ENCODE data around the gene USP31. TPM values are rescaled to one million over a fixed set of nuclear protein-coding genes. Genes with fewer than 3 reads are reported as not detected.
A peak's percentile ranks its signal among the peaks of the same experiment; 100 is the strongest.

The USP31 gene
- total RNA-seq, 1 experiment from 2014 or later = 17.4 TPM

DNA sequence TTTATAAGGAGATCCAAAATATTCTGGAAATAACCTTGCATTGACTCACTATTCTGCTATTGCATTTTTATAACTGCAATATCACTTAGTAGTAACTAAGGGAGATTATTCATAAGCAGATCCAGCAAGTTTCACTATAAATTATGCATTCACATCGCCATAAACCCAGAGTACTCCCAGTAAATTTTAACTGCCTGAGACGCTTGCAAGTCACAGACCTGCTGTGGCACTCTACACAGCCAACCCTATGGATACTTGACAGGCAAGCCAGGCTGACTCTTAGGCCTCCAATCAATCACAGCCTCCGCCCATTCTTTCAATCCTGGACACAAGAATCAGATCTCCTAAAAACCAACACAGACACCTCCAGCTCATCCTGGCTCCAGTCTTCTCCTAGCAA, 28.2 kb downstream of the USP31 start (continued):
- TF ChIP-seq, protein P1, sequence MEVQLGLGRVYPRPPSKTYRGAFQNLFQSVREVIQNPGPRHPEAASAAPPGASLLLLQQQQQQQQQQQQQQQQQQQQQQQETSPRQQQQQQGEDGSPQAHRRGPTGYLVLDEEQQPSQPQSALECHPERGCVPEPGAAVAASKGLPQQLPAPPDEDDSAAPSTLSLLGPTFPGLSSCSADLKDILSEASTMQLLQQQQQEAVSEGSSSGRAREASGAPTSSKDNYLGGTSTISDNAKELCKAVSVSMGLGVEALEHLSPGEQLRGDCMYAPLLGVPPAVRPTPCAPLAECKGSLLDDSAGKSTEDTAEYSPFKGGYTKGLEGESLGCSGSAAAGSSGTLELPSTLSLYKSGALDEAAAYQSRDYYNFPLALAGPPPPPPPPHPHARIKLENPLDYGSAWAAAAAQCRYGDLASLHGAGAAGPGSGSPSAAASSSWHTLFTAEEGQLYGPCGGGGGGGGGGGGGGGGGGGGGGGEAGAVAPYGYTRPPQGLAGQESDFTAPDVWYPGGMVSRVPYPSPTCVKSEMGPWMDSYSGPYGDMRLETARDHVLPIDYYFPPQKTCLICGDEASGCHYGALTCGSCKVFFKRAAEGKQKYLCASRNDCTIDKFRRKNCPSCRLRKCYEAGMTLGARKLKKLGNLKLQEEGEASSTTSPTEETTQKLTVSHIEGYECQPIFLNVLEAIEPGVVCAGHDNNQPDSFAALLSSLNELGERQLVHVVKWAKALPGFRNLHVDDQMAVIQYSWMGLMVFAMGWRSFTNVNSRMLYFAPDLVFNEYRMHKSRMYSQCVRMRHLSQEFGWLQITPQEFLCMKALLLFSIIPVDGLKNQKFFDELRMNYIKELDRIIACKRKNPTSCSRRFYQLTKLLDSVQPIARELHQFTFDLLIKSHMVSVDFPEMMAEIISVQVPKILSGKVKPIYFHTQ (CRISPR knock-in tag; IDR thresholded peaks at IDR 0.05) = no peak
- TF ChIP-seq, protein P2, sequence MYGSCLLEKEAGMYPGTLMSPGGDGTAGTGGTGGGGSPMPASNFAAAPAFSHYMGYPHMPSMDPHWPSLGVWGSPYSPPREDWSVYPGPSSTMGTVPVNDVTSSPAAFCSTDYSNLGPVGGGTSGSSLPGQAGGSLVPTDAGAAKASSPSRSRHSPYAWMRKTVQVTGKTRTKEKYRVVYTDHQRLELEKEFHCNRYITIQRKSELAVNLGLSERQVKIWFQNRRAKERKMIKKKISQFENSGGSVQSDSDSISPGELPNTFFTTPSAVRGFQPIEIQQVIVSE (CRISPR knock-in tag; IDR thresholded peaks at IDR 0.05; ENCODE audit: borderline replicate concordance) = no peak
- TF ChIP-seq TEAD1 (CRISPR knock-in tag; IDR thresholded peaks at IDR 0.05) = no peak

DNA sequence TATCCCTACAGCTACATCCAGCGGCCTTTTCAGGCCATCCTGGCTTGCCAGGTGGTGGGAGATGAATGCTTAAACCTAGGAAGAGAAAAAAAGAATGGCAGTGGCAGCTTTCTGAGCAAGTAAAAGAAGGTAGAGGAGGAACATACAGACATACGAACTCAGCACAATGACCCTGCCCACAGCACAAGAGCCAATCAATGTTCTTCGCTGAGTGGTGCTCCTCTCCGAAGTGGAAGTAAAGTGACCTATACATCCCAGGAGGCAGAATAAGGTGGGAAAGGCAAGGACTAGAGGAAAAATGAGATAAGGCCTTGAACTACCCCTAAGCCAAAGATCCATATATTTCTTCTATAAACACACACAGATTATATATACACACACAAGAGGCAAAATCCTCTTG, 28.7 kb downstream of the USP31 start:
- CTCF ChIA-PET = interaction anchor here (1.2 kb wide), 1 partner anchor 315 kb away, joined by 3 read pairs; no protein-coding TSS in a partner anchor
- H3K4me3 Mint-ChIP-seq = no peak overlapping the region
- no peak for DNase-seq (ENCODE audit: low spot score)
- POLR2A ChIA-PET = no interaction called here
- peak; percentile 68 for ATAC-seq
- no peaks in the 10 kb centered on the region for H3K36me3 Mint-ChIP-seq
- no peaks in the 10 kb centered on the region for H3K9me3 Mint-ChIP-seq
- H3K4me1 Mint-ChIP-seq = peaks cover 54% of the 10 kb centered on the region
- TF ChIP-seq, protein P3, sequence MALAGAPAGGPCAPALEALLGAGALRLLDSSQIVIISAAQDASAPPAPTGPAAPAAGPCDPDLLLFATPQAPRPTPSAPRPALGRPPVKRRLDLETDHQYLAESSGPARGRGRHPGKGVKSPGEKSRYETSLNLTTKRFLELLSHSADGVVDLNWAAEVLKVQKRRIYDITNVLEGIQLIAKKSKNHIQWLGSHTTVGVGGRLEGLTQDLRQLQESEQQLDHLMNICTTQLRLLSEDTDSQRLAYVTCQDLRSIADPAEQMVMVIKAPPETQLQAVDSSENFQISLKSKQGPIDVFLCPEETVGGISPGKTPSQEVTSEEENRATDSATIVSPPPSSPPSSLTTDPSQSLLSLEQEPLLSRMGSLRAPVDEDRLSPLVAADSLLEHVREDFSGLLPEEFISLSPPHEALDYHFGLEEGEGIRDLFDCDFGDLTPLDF (CRISPR knock-in tag; IDR thresholded peaks at IDR 0.05) = no peak
- no peak for TF ChIP-seq GTF2I (CRISPR knock-in tag; conservative IDR thresholded peaks at IDR 0.05)
- no peak for TF ChIP-seq ELF4 (CRISPR knock-in tag; IDR thresholded peaks at IDR 0.05; ENCODE audit: low read depth)
- TF ChIP-seq ATF1 (CRISPR knock-in tag; IDR thresholded peaks at IDR 0.05) = no peak
- no peak for TF ChIP-seq ZNF416 (CRISPR knock-in tag; IDR thresholded peaks at IDR 0.05)
- no peak for TF ChIP-seq TEAD4 (CRISPR knock-in tag; IDR thresholded peaks at IDR 0.05)
- TF ChIP-seq ETV6 (CRISPR knock-in tag; IDR thresholded peaks at IDR 0.05) = no peak
- no peak for TF ChIP-seq ZNF219 (CRISPR knock-in tag; IDR thresholded peaks at IDR 0.05; ENCODE audit: borderline replicate concordance)
- TF ChIP-seq TCF7 (CRISPR knock-in tag; IDR thresholded peaks at IDR 0.05; ENCODE audit: low read depth) = no peak
- TF ChIP-seq CREB1 (CRISPR knock-in tag; IDR thresholded peaks at IDR 0.05) = no peak
- TF ChIP-seq ZNF396 (CRISPR knock-in tag; IDR thresholded peaks at IDR 0.05; ENCODE audit: borderline replicate concordance) = no peak
- 0 out of 2 replicates have a peak overlapping the region, but pooled peaks have one; percentile 33 for H3K27ac Mint-ChIP-seq
- H3K27me3 Mint-ChIP-seq (ENCODE audit: low read depth) = no peaks in the 10 kb centered on the region

DNA sequence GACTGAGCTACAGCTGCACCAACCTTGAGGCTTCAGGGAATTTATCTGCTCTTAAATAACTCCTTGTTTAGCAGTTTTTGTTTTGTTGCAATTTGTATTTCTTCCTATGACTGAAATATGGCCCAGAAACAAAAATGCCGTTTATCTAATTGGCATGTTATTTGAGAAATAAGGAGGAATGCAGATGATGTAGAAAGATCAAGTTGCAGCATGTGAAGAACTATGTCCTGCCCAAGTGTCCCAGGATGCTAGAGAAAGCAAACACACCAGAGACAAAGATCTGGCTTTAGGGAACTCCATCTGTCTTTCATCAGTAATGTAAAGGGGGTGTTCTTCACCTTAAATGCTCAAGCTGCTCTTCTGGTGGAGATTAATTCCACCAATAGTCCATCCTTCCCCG, 29.7 kb downstream of the USP31 start:
- ATAC-seq = no peak
- POLR2A ChIA-PET = no interaction called here

More for the DNA sequence above, 29.7 kb downstream of the USP31 start:
- no peaks in the 10 kb centered on the region for H3K9me3 Mint-ChIP-seq
- CTCF ChIA-PET = interaction anchor here (0.6 to 1.2 kb wide), 2 partner anchors 172 to 316 kb away, joined by 3 read pairs; no protein-coding TSS in a partner anchor
- H3K27me3 Mint-ChIP-seq (ENCODE audit: low read depth) = no peaks in the 10 kb centered on the region
- H3K4me1 Mint-ChIP-seq = peaks cover 47% of the 10 kb centered on the region
- no peak overlapping the region for H3K27ac Mint-ChIP-seq
- H3K4me3 Mint-ChIP-seq = no peak overlapping the region
- TF ChIP-seq, protein P4, sequence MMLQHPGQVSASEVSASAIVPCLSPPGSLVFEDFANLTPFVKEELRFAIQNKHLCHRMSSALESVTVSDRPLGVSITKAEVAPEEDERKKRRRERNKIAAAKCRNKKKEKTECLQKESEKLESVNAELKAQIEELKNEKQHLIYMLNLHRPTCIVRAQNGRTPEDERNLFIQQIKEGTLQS (CRISPR knock-in tag; conservative IDR thresholded peaks at IDR 0.05) = no peak
- TF ChIP-seq CBFB (CRISPR knock-in tag; IDR thresholded peaks at IDR 0.05; ENCODE audit: low read depth) = no peak
- no peak for TF ChIP-seq CREM (CRISPR knock-in tag; IDR thresholded peaks at IDR 0.05)
- TF ChIP-seq, protein P5, sequence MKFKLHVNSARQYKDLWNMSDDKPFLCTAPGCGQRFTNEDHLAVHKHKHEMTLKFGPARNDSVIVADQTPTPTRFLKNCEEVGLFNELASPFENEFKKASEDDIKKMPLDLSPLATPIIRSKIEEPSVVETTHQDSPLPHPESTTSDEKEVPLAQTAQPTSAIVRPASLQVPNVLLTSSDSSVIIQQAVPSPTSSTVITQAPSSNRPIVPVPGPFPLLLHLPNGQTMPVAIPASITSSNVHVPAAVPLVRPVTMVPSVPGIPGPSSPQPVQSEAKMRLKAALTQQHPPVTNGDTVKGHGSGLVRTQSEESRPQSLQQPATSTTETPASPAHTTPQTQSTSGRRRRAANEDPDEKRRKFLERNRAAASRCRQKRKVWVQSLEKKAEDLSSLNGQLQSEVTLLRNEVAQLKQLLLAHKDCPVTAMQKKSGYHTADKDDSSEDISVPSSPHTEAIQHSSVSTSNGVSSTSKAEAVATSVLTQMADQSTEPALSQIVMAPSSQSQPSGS (CRISPR knock-in tag; IDR thresholded peaks at IDR 0.05; ENCODE audit: borderline replicate concordance, low read depth) = no peak
- TF ChIP-seq IRF2 (CRISPR knock-in tag; IDR thresholded peaks at IDR 0.05; ENCODE audit: borderline replicate concordance, low read depth) = no peak
- no peak for TF ChIP-seq ZNF121 (CRISPR knock-in tag; IDR thresholded peaks at IDR 0.05)
- TF ChIP-seq, protein P6, sequence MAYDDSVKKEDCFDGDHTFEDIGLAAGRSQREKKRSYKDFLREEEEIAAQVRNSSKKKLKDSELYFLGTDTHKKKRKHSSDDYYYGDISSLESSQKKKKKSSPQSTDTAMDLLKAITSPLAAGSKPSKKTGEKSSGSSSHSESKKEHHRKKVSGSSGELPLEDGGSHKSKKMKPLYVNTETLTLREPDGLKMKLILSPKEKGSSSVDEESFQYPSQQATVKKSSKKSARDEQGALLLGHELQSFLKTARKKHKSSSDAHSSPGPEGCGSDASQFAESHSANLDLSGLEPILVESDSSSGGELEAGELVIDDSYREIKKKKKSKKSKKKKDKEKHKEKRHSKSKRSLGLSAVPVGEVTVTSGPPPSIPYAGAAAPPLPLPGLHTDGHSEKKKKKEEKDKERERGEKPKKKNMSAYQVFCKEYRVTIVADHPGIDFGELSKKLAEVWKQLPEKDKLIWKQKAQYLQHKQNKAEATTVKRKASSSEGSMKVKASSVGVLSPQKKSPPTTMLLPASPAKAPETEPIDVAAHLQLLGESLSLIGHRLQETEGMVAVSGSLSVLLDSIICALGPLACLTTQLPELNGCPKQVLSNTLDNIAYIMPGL (CRISPR knock-in tag; IDR thresholded peaks at IDR 0.05) = no peak
- no peak for TF ChIP-seq MXD4 (CRISPR knock-in tag; IDR thresholded peaks at IDR 0.05; ENCODE audit: borderline replicate concordance)
- TF ChIP-seq SOX15 (CRISPR knock-in tag; IDR thresholded peaks at IDR 0.05) = no peak
- TF ChIP-seq RORB (CRISPR knock-in tag; IDR thresholded peaks at IDR 0.05) = no peak
- no peak for TF ChIP-seq GTF2I (CRISPR knock-in tag; conservative IDR thresholded peaks at IDR 0.05)
- no peak for DNase-seq (ENCODE audit: low spot score)
- H3K36me3 Mint-ChIP-seq = no peaks in the 10 kb centered on the region

Measured in WTC11 (cell line).